Dermis blood vessel endothelial cell (primary cell): ENCODE measurements around the gene TRMT44. TPM values are rescaled to one million over a fixed set of nuclear protein-coding genes. Genes with fewer than 3 reads are reported as not detected.

Experiments used
- DNase-seq: peaks from one replicate; pipeline ENCODE4 v3.0.0; 2010
- total RNA-seq: library from RNA; depleted of rRNA; stranded (reverse); fragments of >200 nt; gene quantifications from 2 replicates; pipeline ENCODE4 v1.2.3, GENCODE V29; 2014

Gene TRMT44
- total RNA-seq, 1 donor from 2014 or later, result 23.0 TPM

- no peak for DNase-seq
Measured at GRCh38 chr4:8516061-8516573, 75.5 kb downstream of the TRMT44 start.

GRCh38 chr4:8516996-8517550 is 76.5 kb downstream of the TRMT44 start:
- no peak for DNase-seq

GRCh38 chr4:8517946-8518345 is 77.4 kb downstream of the TRMT44 start:
- no peak for DNase-seq

- no peak for DNase-seq
Measured at GRCh38 chr4:8522160-8523120, 81.9 kb downstream of the TRMT44 start.

GRCh38 chr4:8523175-8523574 is 82.6 kb downstream of the TRMT44 start:
- DNase-seq, result no peak

- no peak for DNase-seq
Measured at GRCh38 chr4:8523766-8524165, 83.2 kb downstream of the TRMT44 start.

GRCh38 chr4:8524595-8525382 is 84.2 kb downstream of the TRMT44 start:
- DNase-seq, result no peak

GRCh38 chr4:8525383-8526120 is 85.0 kb downstream of the TRMT44 start:
- no peak for DNase-seq

Other genes with a start within 250 kb of the TRMT44 start
- 148 and 217 TPM in 2 replicates for gene SH3TC1, start 241.5 kb upstream of the TRMT44 start, total RNA-seq
- gene HTRA3, start 171.0 kb upstream of the TRMT44 start, total RNA-seq, result 3.0 and 3.6 TPM in 2 replicates
- gene ACOX3, start 54 bp upstream of the TRMT44 start, total RNA-seq, result 29.3 and 44.2 TPM in 2 replicates
- not detected in 2 replicates for gene GPR78, start 139.6 kb downstream of the TRMT44 start, total RNA-seq
- gene CPZ, start 152.0 kb downstream of the TRMT44 start, total RNA-seq, result not detected in 2 replicates